GM06990 (cell line): ENCODE measurements around the gene CMYA5.

Source experiments
- DNase-seq: peaks from one replicate; pipeline ENCODE4 v3.0.0-alpha.2; 2011; ENCODE audit not compliant: insufficient read length; ENCODE audit errors: extremely low read depth
- H3K27me3 ChIP-seq: replicated peaks from 2 replicates; pipeline ENCODE4 v1.6.0; 2011; ENCODE audit warnings: low read length; ENCODE audit not compliant: control insufficient read depth, insufficient read depth
- H3K36me3 ChIP-seq: 2 replicates; pipeline ENCODE4 v1.5.1; 2011; ENCODE audit warnings: low read length; ENCODE audit not compliant: control insufficient read depth, insufficient read depth
- H3K4me3 ChIP-seq: replicated peaks from 2 replicates; pipeline ENCODE4 v1.5.1; 2011; ENCODE audit warnings: low read depth, mild to moderate bottlenecking, control low read depth, low read length
- TF ChIP-seq, protein P1 (sequence below): IDR thresholded peaks from 2 replicates; pipeline ENCODE4 v1.5.1; 2011; ENCODE audit warnings: low read length, control low read depth, mild to moderate bottlenecking, inconsistent platforms; ENCODE audit not compliant: insufficient read depth, poor library complexity, severe bottlenecking

Gene CMYA5

DNA sequence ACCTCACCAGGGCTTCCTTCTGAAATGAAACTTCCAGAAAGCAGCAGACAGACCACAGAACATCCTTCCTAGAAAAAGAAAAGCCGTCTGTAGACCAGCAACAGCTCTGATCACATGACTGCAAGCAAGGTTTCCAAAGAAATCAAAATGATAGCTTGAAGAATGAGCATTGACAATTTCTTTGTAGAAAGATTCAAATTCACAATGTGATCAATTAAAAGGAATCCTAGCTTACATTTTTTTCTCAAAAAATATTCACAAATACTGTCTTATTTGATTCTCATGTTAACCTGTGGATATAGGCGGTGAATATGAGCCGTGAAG lies 156.5 kb downstream of the CMYA5 start:
- Histone ChIP-seq H3K4me3 (no peak overlapping the region), H3K36me3 (no peaks in the 10 kb centered on the region), H3K27me3 (no peaks in the 10 kb centered on the region; the same call in 1 of the 2 replicates)
- DNase-seq: no peak
- TF ChIP-seq, protein P1, sequence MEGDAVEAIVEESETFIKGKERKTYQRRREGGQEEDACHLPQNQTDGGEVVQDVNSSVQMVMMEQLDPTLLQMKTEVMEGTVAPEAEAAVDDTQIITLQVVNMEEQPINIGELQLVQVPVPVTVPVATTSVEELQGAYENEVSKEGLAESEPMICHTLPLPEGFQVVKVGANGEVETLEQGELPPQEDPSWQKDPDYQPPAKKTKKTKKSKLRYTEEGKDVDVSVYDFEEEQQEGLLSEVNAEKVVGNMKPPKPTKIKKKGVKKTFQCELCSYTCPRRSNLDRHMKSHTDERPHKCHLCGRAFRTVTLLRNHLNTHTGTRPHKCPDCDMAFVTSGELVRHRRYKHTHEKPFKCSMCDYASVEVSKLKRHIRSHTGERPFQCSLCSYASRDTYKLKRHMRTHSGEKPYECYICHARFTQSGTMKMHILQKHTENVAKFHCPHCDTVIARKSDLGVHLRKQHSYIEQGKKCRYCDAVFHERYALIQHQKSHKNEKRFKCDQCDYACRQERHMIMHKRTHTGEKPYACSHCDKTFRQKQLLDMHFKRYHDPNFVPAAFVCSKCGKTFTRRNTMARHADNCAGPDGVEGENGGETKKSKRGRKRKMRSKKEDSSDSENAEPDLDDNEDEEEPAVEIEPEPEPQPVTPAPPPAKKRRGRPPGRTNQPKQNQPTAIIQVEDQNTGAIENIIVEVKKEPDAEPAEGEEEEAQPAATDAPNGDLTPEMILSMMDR: no peak

DNA sequence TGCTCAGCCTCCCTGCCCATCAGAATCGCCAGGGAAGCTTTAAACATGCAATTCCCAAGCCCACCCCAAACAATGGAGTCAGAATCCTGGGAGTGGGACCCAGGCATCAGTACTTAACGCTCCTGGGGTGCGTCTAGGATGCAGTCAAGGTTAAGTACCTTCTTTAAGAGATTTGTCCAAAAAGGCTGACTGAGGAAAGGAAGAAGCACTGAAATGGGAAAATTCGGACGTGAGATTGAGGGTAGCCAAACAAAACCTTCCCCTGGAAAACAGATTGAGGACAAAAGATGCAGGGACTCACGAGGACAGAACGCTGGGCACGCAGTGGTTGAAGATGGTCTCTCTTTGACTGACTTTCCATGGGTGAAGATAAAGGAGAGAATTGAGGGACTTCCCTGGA lies 157.9 kb downstream of the CMYA5 start:
- no peaks in the 10 kb centered on the region; the same call in 1 of the 2 replicates for H3K27me3 ChIP-seq
- no peak for DNase-seq
- TF ChIP-seq, protein P1: no peak
- H3K4me3 ChIP-seq: no peak overlapping the region
- H3K36me3 ChIP-seq: no peaks in the 10 kb centered on the region

DNA sequence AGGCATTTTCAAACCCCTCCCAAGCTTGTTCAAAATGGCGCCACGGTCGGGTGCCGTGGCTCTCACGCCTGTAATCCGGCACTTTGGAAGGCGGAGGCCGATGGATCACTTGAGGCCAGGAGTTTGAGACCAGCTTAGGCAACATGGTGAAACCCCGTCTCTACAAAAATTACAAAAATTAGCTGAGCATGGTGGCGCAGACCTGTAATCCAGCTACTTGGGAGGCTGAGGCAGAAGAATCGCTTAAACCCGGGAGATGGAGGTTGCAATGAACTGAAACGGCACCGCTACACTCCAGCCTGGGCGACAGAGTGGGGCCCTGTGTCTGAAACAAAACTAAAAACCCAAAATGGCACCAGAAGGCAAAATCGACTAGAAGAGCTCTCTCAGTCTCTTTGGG lies 159.4 kb downstream of the CMYA5 start:
- H3K27me3 ChIP-seq: no peaks in the 10 kb centered on the region; the same call in none of the 2 replicates
- TF ChIP-seq, protein P1: no peak
- no peaks in the 10 kb centered on the region for H3K36me3 ChIP-seq
- DNase-seq: no peak
- H3K4me3 ChIP-seq: no peak overlapping the region
